HG03575 (cell line): ENCODE measurements around the gene TBC1D5.
"Not testable (repeated sequence)": the region's sequence is repeated elsewhere in the genome, so short reads cannot be mapped to it uniquely, and the experiment has no call there.

Source experiments
- ATAC-seq: cut with Tn5 transposase; IDR thresholded peaks from one replicate; pipeline ENCODE4 v1.9.1; 2021; ENCODE audit not compliant: unreplicated experiment, insufficient number of reproducible peaks, low FRiP score; ENCODE audit errors: extremely low read depth

The TBC1D5 gene

GRCh38 chr3:17354341-17354740 lies 388.1 kb downstream of the TBC1D5 start:
- no peak for ATAC-seq

- ATAC-seq = no peak
Measured at GRCh38 chr3:17352620-17353019, 389.8 kb downstream of the TBC1D5 start.

GRCh38 chr3:17351193-17351592 lies 391.2 kb downstream of the TBC1D5 start:
- not testable (repeated sequence) for ATAC-seq

- ATAC-seq = no peak
Measured at GRCh38 chr3:17349093-17349492, 393.3 kb downstream of the TBC1D5 start.

GRCh38 chr3:17342119-17342518 lies 400.3 kb downstream of the TBC1D5 start:
- ATAC-seq = no peak

GRCh38 chr3:17340693-17341092 lies 401.7 kb downstream of the TBC1D5 start:
- ATAC-seq = no peak

GRCh38 chr3:17340261-17340660 lies 402.2 kb downstream of the TBC1D5 start:
- ATAC-seq = no peak

GRCh38 chr3:17339132-17339575 lies 403.3 kb downstream of the TBC1D5 start:
- no peak for ATAC-seq

- ATAC-seq = no peak
Measured at GRCh38 chr3:17336291-17336690, 406.1 kb downstream of the TBC1D5 start.

- ATAC-seq = no peak
Measured at GRCh38 chr3:17333893-17334292, 408.5 kb downstream of the TBC1D5 start.

GRCh38 chr3:17333446-17333845 lies 409.0 kb downstream of the TBC1D5 start:
- no peak for ATAC-seq

- ATAC-seq = no peak
Measured at GRCh38 chr3:17330660-17331059, 411.8 kb downstream of the TBC1D5 start.

GRCh38 chr3:17329927-17330326 lies 412.5 kb downstream of the TBC1D5 start:
- ATAC-seq = no peak

GRCh38 chr3:17322106-17322793 lies 420.2 kb downstream of the TBC1D5 start:
- ATAC-seq = no peak

- ATAC-seq = no peak
Measured at GRCh38 chr3:17320266-17320665, 422.2 kb downstream of the TBC1D5 start.

GRCh38 chr3:17315897-17316296 lies 426.5 kb downstream of the TBC1D5 start:
- no peak for ATAC-seq

- no peak for ATAC-seq
Measured at GRCh38 chr3:17314171-17314570, 428.3 kb downstream of the TBC1D5 start.

GRCh38 chr3:17313746-17314145 lies 428.7 kb downstream of the TBC1D5 start:
- ATAC-seq = no peak

GRCh38 chr3:17310983-17311382 lies 431.4 kb downstream of the TBC1D5 start:
- ATAC-seq = no peak

- no peak for ATAC-seq
Measured at GRCh38 chr3:17307887-17308286, 434.5 kb downstream of the TBC1D5 start.

- ATAC-seq = no peak
Measured at GRCh38 chr3:17307482-17307881, 434.9 kb downstream of the TBC1D5 start.
